Neural cell (in vitro differentiated cells): ENCODE results near the gene PLXNA4. TPM values are rescaled to one million over a fixed set of nuclear protein-coding genes. Genes with fewer than 3 reads are reported as not detected.

Experiments
- H2AFZ ChIP-seq: fragments of 200-600, 300-800 bp; sonication (generic), shearing (Covaris generic); 2 replicates; pipeline ENCODE4 v1.6.0; 2014; ENCODE audit warnings: low read depth, mild to moderate bottlenecking, antibody characterized with exemption, low read length, moderate library complexity
- H3F3A ChIP-seq: fragments of 200-600 bp; shearing (Covaris generic); 2 replicates; pipeline ENCODE4 v1.6.1; 2016; ENCODE audit warnings: mild to moderate bottlenecking, moderate library complexity, mixed read lengths, antibody characterized with exemption, low read length; ENCODE audit not compliant: insufficient read depth, poor library complexity, severe bottlenecking
- H3K27ac ChIP-seq: fragments of 200-600, 300-800 bp; sonication (generic), shearing (Covaris generic); 2 replicates; pipeline ENCODE4 v1.5.1; 2014; ENCODE audit warnings: mild to moderate bottlenecking, low read length, moderate library complexity
- H3K27me3 ChIP-seq: fragments of 300-800, 200-600 bp; sonication (generic), shearing (Covaris generic); 2 replicates; pipeline ENCODE4 v1.6.0; 2014; ENCODE audit warnings: mild to moderate bottlenecking, low read depth, low read length, moderate library complexity; ENCODE audit not compliant: insufficient read depth
- H3K36me3 ChIP-seq: fragments of 300-800, 200-600 bp; sonication (generic), shearing (Covaris generic); 2 replicates; pipeline ENCODE4 v1.5.1; 2014; ENCODE audit warnings: mild to moderate bottlenecking, antibody characterized with exemption, low read length, moderate library complexity; ENCODE audit not compliant: insufficient read depth
- H3K4me2 ChIP-seq: fragments of 300-800, 200-600 bp; sonication (generic), shearing (Covaris generic); 2 replicates; pipeline ENCODE4 v1.6.0; 2014; ENCODE audit warnings: mild to moderate bottlenecking, low read length
- H3K4me3 ChIP-seq: fragments of 300-800, 200-600 bp; sonication (generic), shearing (Covaris generic); 2 replicates; pipeline ENCODE4 v1.5.1; 2014; ENCODE audit warnings: mild to moderate bottlenecking, low read length, moderate library complexity
- H3K79me2 ChIP-seq: fragments of 200-600 bp; shearing (Covaris generic); replicated peaks from 2 replicates; pipeline ENCODE4 v1.6.0; 2014; ENCODE audit warnings: mild to moderate bottlenecking, low read length, moderate library complexity; ENCODE audit not compliant: insufficient read depth
- H3K9ac ChIP-seq: fragments of 300-800, 200-600 bp; sonication (generic), shearing (Covaris generic); 2 replicates; pipeline ENCODE4 v1.6.1; 2016; ENCODE audit warnings: mild to moderate bottlenecking, low read length, mixed read lengths
- H3K9me2 ChIP-seq: fragments of 200-600 bp; shearing (Covaris generic); 2 replicates; pipeline ENCODE4 v1.6.1; 2016; ENCODE audit warnings: mild to moderate bottlenecking, low read length, mixed read lengths; ENCODE audit not compliant: insufficient read depth
- H3K9me3 ChIP-seq: fragments of 200-600, 300-800 bp; sonication (generic), shearing (Covaris generic); 2 replicates; pipeline ENCODE4 v1.6.1; 2016; ENCODE audit warnings: mild to moderate bottlenecking, mixed run types, low read length, moderate library complexity, mixed read lengths
- H4K20me1 ChIP-seq: fragments of 200-600 bp; shearing (Covaris generic); 2 replicates; pipeline ENCODE4 v1.6.1; 2016; ENCODE audit warnings: mild to moderate bottlenecking, mixed run types; ENCODE audit not compliant: insufficient read depth
- EP300 ChIP-seq: fragments of 450-650 bp; conservative IDR thresholded peaks from 2 replicates; pipeline ENCODE4 v1.6.1; 2014; ENCODE audit warnings: antibody characterized with exemption, mild to moderate bottlenecking, moderate library complexity; ENCODE audit not compliant: poor library complexity, severe bottlenecking
- EZH2 ChIP-seq: fragments of 200-600, 300-800 bp; shearing (Covaris generic), sonication (generic); IDR thresholded peaks from 2 replicates; pipeline ENCODE4 v1.6.1; 2014; ENCODE audit warnings: antibody characterized with exemption, low read length, borderline replicate concordance, mild to moderate bottlenecking; ENCODE audit not compliant: insufficient read depth, poor library complexity, severe bottlenecking
- MXI1 ChIP-seq: fragments of 450-650 bp; conservative IDR thresholded peaks from 2 replicates; pipeline ENCODE4 v1.6.1; 2014; ENCODE audit warnings: antibody characterized with exemption, mild to moderate bottlenecking; ENCODE audit not compliant: poor library complexity, severe bottlenecking
- POLR2AphosphoS5 ChIP-seq: IDR thresholded peaks from 2 replicates; pipeline ENCODE4 v1.6.1; 2012
- RAD21 ChIP-seq: fragments of 450-650 bp; conservative IDR thresholded peaks from 2 replicates; pipeline ENCODE4 v1.6.1; 2014; ENCODE audit warnings: antibody characterized with exemption, mild to moderate bottlenecking, moderate library complexity
- SMC3 ChIP-seq: fragments of 450-650 bp; conservative IDR thresholded peaks from 2 replicates; pipeline ENCODE4 v1.6.1; 2014; ENCODE audit warnings: antibody characterized with exemption, mild to moderate bottlenecking, moderate library complexity; ENCODE audit not compliant: poor library complexity
- TAF1 ChIP-seq: IDR thresholded peaks from 2 replicates; pipeline ENCODE4 v1.6.1; 2012; ENCODE audit warnings: low read depth
- polyA plus RNA-seq: library from polyadenylated mRNA; depleted of rRNA; stranded (reverse); fragments of >200 nt; gene quantifications from 2 replicates; pipeline ENCODE4 v1.2.3, GENCODE V29; 2014
- TF ChIP-seq, protein P1 (sequence below): IDR thresholded peaks from 2 replicates; pipeline ENCODE4 v1.6.1; 2012; ENCODE audit warnings: borderline replicate concordance
- TF ChIP-seq, protein P2 (sequence below): fragments of 450-650 bp; IDR thresholded peaks from 2 replicates; pipeline ENCODE4 v1.5.1; 2014; ENCODE audit warnings: antibody characterized with exemption, mild to moderate bottlenecking, moderate library complexity; ENCODE audit not compliant: poor library complexity, severe bottlenecking

The PLXNA4 gene
- polyA plus RNA-seq, 1 donor from 2014 or later: 7.2 TPM

DNA sequence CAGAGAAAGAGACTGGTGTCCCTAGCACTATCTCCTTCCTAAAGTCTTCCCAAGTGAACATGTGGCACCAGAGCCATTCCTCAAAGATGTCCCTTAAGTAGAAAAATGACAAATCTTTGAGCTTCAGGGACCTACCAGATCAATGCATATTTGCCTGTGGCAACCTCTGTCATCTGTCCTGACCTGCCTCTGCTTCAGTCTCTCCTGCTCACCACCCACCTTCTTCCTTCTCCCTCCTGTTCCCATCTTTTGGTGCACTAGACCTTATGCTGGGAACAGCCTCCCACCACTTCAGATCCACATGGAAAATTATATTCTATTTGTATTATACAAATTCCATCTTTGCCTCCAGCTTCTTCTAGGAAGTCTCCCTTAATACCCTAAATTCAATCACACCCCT lies 386.4 kb downstream of the PLXNA4 start:
- H4K20me1 ChIP-seq: no peaks in the 10 kb centered on the region
- H3K27ac ChIP-seq: no peak overlapping the region
- no peak overlapping the region for H2AFZ ChIP-seq
- no peaks in the 10 kb centered on the region for H3K9me3 ChIP-seq
- H3K36me3 ChIP-seq: no peaks in the 10 kb centered on the region
- H3K4me3 ChIP-seq: no peak overlapping the region
- H3K9ac ChIP-seq: no peak overlapping the region
- H3K9me2 ChIP-seq: no peaks in the 10 kb centered on the region
- H3K4me2 ChIP-seq: no peak overlapping the region
- no peaks in the 10 kb centered on the region for H3K79me2 ChIP-seq
- no peaks in the 10 kb centered on the region for H3F3A ChIP-seq
- no peaks in the 10 kb centered on the region for H3K27me3 ChIP-seq
- TF ChIP-seq POLR2AphosphoS5 (no peak), EP300 (no peak), RAD21 (no peak), TAF1 (no peak), MXI1 (no peak), EZH2 (no peak)
- TF ChIP-seq, protein P1, sequence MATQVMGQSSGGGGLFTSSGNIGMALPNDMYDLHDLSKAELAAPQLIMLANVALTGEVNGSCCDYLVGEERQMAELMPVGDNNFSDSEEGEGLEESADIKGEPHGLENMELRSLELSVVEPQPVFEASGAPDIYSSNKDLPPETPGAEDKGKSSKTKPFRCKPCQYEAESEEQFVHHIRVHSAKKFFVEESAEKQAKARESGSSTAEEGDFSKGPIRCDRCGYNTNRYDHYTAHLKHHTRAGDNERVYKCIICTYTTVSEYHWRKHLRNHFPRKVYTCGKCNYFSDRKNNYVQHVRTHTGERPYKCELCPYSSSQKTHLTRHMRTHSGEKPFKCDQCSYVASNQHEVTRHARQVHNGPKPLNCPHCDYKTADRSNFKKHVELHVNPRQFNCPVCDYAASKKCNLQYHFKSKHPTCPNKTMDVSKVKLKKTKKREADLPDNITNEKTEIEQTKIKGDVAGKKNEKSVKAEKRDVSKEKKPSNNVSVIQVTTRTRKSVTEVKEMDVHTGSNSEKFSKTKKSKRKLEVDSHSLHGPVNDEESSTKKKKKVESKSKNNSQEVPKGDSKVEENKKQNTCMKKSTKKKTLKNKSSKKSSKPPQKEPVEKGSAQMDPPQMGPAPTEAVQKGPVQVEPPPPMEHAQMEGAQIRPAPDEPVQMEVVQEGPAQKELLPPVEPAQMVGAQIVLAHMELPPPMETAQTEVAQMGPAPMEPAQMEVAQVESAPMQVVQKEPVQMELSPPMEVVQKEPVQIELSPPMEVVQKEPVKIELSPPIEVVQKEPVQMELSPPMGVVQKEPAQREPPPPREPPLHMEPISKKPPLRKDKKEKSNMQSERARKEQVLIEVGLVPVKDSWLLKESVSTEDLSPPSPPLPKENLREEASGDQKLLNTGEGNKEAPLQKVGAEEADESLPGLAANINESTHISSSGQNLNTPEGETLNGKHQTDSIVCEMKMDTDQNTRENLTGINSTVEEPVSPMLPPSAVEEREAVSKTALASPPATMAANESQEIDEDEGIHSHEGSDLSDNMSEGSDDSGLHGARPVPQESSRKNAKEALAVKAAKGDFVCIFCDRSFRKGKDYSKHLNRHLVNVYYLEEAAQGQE: no peak
- TF ChIP-seq, protein P2, sequence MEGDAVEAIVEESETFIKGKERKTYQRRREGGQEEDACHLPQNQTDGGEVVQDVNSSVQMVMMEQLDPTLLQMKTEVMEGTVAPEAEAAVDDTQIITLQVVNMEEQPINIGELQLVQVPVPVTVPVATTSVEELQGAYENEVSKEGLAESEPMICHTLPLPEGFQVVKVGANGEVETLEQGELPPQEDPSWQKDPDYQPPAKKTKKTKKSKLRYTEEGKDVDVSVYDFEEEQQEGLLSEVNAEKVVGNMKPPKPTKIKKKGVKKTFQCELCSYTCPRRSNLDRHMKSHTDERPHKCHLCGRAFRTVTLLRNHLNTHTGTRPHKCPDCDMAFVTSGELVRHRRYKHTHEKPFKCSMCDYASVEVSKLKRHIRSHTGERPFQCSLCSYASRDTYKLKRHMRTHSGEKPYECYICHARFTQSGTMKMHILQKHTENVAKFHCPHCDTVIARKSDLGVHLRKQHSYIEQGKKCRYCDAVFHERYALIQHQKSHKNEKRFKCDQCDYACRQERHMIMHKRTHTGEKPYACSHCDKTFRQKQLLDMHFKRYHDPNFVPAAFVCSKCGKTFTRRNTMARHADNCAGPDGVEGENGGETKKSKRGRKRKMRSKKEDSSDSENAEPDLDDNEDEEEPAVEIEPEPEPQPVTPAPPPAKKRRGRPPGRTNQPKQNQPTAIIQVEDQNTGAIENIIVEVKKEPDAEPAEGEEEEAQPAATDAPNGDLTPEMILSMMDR: no peak

DNA sequence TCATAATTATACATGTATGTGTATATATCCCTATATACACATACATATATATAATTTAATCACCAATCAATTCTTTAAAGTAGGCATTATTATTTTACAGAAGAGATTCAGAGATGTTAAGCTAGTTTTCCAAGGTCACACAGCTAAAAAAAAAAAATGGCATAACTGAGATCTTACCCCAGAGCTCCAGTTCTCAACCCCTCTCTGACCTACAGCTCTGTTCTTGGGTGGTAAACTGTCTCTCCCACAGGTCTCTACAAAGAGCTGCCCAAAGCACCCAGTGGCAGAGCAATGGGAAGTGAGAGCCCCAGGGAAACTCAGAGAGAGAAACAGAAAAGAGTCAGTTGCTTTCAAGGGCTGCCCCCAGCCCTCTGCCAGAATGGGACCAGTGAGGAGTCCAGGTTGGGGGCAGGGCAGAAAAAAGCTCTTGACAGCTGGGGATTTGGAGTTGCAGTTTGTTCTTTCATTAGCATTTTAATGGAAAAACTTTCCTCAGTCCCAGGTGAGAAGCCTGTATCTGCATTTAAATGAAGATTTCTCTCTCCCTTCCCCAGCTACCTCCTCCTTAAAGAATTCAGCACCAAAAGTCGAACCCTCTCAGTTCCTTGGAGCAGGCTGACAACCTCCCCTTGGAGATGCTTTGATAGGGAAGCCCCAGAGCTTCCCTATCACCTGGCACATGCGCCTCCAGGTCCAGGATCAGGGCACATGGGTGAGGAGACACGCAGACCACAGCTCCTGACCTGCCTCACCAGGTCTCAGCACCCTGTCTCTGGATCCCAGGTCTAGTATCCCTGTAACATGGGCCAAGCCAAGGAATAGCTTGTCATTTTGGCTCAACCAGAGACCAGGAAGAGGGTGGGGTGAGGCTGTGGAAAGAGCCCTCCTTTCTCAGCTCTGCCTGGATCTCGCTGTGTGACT lies 388.1 kb downstream of the PLXNA4 start:
- H4K20me1 ChIP-seq: no peaks in the 10 kb centered on the region
- H3K9me3 ChIP-seq: no peaks in the 10 kb centered on the region
- no peaks in the 10 kb centered on the region for H3K36me3 ChIP-seq
- no peaks in the 10 kb centered on the region for H3K27me3 ChIP-seq
- TF ChIP-seq POLR2AphosphoS5: no peak
- no peak overlapping the region for H2AFZ ChIP-seq
- no peaks in the 10 kb centered on the region for H3K9me2 ChIP-seq
- no peaks in the 10 kb centered on the region for H3F3A ChIP-seq
- no peak overlapping the region for H3K4me2 ChIP-seq
- no peak overlapping the region for H3K9ac ChIP-seq
- no peak overlapping the region for H3K4me3 ChIP-seq
- no peaks in the 10 kb centered on the region for H3K79me2 ChIP-seq
- no peak overlapping the region for H3K27ac ChIP-seq

DNA sequence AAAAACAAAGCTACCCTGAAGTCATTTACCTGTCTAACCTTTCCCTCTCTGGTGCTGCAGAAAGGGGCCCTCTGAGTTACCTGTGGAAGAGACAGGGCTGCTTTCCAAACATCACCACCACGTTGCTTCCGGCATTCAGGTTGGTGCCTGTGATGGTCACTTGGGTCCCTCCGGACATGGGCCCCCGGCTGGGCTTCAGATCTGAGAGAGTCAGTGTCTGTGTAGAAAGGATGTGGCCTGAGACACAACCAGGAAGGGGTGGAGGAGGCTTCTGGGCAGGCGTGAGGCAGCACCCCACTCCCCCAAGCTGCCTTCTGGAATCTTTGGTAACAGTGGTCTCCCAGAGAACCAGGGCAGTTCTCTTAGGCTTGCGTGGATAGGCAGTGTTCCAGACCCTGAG lies 388.9 kb downstream of the PLXNA4 start:
- no peak overlapping the region for H3K9ac ChIP-seq
- no peak overlapping the region for H3K4me3 ChIP-seq
- no peaks in the 10 kb centered on the region for H3K27me3 ChIP-seq
- no peaks in the 10 kb centered on the region for H3K9me2 ChIP-seq
- TF ChIP-seq POLR2AphosphoS5 (no peak), MXI1 (no peak), RAD21 (no peak), EP300 (no peak), SMC3 (no peak), TAF1 (no peak), EZH2 (no peak)
- TF ChIP-seq, protein P1: no peak
- TF ChIP-seq, protein P2: no peak
- H3K36me3 ChIP-seq: no peaks in the 10 kb centered on the region
- no peak overlapping the region for H3K4me2 ChIP-seq
- H4K20me1 ChIP-seq: no peaks in the 10 kb centered on the region
- H3K79me2 ChIP-seq: no peaks in the 10 kb centered on the region
- no peak overlapping the region for H3K27ac ChIP-seq
- H3K9me3 ChIP-seq: no peaks in the 10 kb centered on the region
- no peaks in the 10 kb centered on the region for H3F3A ChIP-seq
- no peak overlapping the region for H2AFZ ChIP-seq
